Neuronal stem cell (in vitro differentiated cells): ENCODE measurements around the gene SLC39A3. TPM values are rescaled to one million over a fixed set of nuclear protein-coding genes. Genes with fewer than 3 reads are reported as not detected.

Experiments
- DNase-seq: peaks from one replicate; pipeline ENCODE4 v3.0.0-alpha.2; 2013; ENCODE audit warnings: low spot score
- H2AFZ ChIP-seq: one replicate; pipeline ENCODE4 v1.6.1; 2013; ENCODE audit warnings: mild to moderate bottlenecking, low read length, inconsistent platforms
- H2AK5ac ChIP-seq: 2 replicates; pipeline ENCODE4 v1.6.1; 2013; ENCODE audit warnings: low read depth, mild to moderate bottlenecking, inconsistent platforms, low read length, moderate library complexity, mixed read lengths
- H2BK120ac ChIP-seq: 2 replicates; pipeline ENCODE4 v1.6.1; 2013; ENCODE audit warnings: low read depth, mild to moderate bottlenecking, inconsistent platforms, low read length, moderate library complexity, mixed read lengths
- H2BK12ac ChIP-seq: one replicate; pipeline ENCODE4 v1.6.1; 2013; ENCODE audit warnings: low read length, inconsistent platforms
- H2BK15ac ChIP-seq: 2 replicates; pipeline ENCODE4 v1.6.1; 2013; ENCODE audit warnings: mild to moderate bottlenecking, low read length, inconsistent platforms, mixed read lengths
- H2BK5ac ChIP-seq: one replicate; pipeline ENCODE4 v1.6.1; 2013; ENCODE audit warnings: inconsistent platforms, mild to moderate bottlenecking, low read length, moderate library complexity
- H3K14ac ChIP-seq: one replicate; pipeline ENCODE4 v1.6.1; 2013; ENCODE audit warnings: low read length, inconsistent platforms
- H3K18ac ChIP-seq: 2 replicates; pipeline ENCODE4 v1.6.1; 2013; ENCODE audit warnings: low read length, inconsistent platforms
- H3K23ac ChIP-seq: 2 replicates; pipeline ENCODE4 v1.6.1; 2013; ENCODE audit warnings: low read depth, mild to moderate bottlenecking, mixed read lengths, low read length, inconsistent platforms; ENCODE audit not compliant: poor library complexity
- H3K27ac ChIP-seq: replicated peaks from 3 replicates; pipeline ENCODE4 v1.5.1; 2013; ENCODE audit warnings: low read length, inconsistent platforms
- H3K27me3 ChIP-seq, 3 experiments: 2 replicates each; pipeline ENCODE4 v1.6.1; 2013; ENCODE audit warnings: low read length in 3 of 3, mild to moderate bottlenecking in 2 of 3, inconsistent platforms in 1 of 3, low read depth in 1 of 3, mixed read lengths in 1 of 3, moderate library complexity in 1 of 3; ENCODE audit not compliant: control insufficient read depth in 3 of 3, insufficient read depth in 3 of 3
- H3K36me3 ChIP-seq, 2 donors: replicated peaks in 1 of 2; 2 replicates each; pipeline ENCODE4 v1.6.1; 2013; ENCODE audit warnings: low read length in 2 of 2; ENCODE audit not compliant: control insufficient read depth in 2 of 2, insufficient read depth in 2 of 2
- H3K4ac ChIP-seq: 2 replicates; pipeline ENCODE4 v1.6.1; 2013; ENCODE audit warnings: inconsistent platforms, mild to moderate bottlenecking, low read length, moderate library complexity
- H3K4me1 ChIP-seq, 2 donors: 1 replicate in 1 of 2; 2 replicates in 1 of 2; pipeline ENCODE4 v1.6.1; 2013; ENCODE audit warnings: low read length in 2 of 2, low read depth in 1 of 2; ENCODE audit not compliant: control insufficient read depth in 2 of 2, insufficient read depth in 1 of 2
- H3K4me2 ChIP-seq: one replicate; pipeline ENCODE4 v1.6.1; 2013; ENCODE audit warnings: mild to moderate bottlenecking, low read length, inconsistent platforms; ENCODE audit not compliant: insufficient read depth, poor library complexity, severe bottlenecking
- H3K4me3 ChIP-seq, 2 donors: 2 replicates each; pipeline ENCODE4 v1.5.1; 2013; ENCODE audit warnings: low read length in 2 of 2, mild to moderate bottlenecking in 2 of 2, inconsistent platforms in 1 of 2, moderate library complexity in 1 of 2
- H3K79me1 ChIP-seq: one replicate; pipeline ENCODE4 v1.6.1; 2013; ENCODE audit warnings: low read depth, mild to moderate bottlenecking, inconsistent platforms, low read length, moderate library complexity
- H3K9ac ChIP-seq: one replicate; pipeline ENCODE4 v1.6.1; 2013; ENCODE audit warnings: mild to moderate bottlenecking, low read depth, low read length, inconsistent platforms; ENCODE audit not compliant: poor library complexity
- H3K9me3 ChIP-seq, 2 donors: replicated peaks in 1 of 2; 2 replicates each; pipeline versions ENCODE3 to v1.6.1; 2013; ENCODE audit warnings: low read length in 2 of 2, mild to moderate bottlenecking in 2 of 2, inconsistent platforms in 1 of 2, low read depth in 1 of 2, mixed read lengths in 1 of 2, moderate library complexity in 1 of 2; ENCODE audit not compliant: control insufficient read depth in 2 of 2, insufficient read depth in 1 of 2
- H4K8ac ChIP-seq: one replicate; pipeline ENCODE4 v1.6.1; 2013; ENCODE audit warnings: low read depth, mild to moderate bottlenecking, inconsistent platforms, low read length, moderate library complexity
- H4K91ac ChIP-seq: one replicate; pipeline ENCODE4 v1.6.1; 2013; ENCODE audit warnings: low read length, low read depth, mild to moderate bottlenecking, inconsistent platforms; ENCODE audit not compliant: poor library complexity
- WGBS, 2 donors: extraction: QIAGEN DNeasy Blood & Tissue Kit; methylation state at CpG; one replicate each; pipeline ENCODE4 v1.1.7; 2013; ENCODE audit warnings: missing lambda C conversion rate in 2 of 2, mixed read lengths in 1 of 2; ENCODE audit not compliant: insufficient read length in 2 of 2, insufficient replicate concordance in 1 of 2; ENCODE audit errors: extremely low coverage in 2 of 2; 5-methylcytosine and 5-hydroxymethylcytosine counted together
- polyA plus RNA-seq, 2 experiments: library from polyadenylated mRNA; stranded (reverse); fragments of 200-250 nt; gene quantifications; one replicate each; pipeline ENCODE4 v1.2.3, GENCODE V29; 2013

SLC39A3 gene
- polyA plus RNA-seq (2013, experiment 1 of 2), result 19.0 TPM
- 19.4 TPM for polyA plus RNA-seq (2013, experiment 2 of 2)

GRCh38 chr19:2739602-2740313 is at the start of gene SLC39A3:
Gene SLC39A3, minus strand, starts transcription at chr19:2740017. Its CDS starts 2,760 bp downstream, at chr19:2737257.
- DNase-seq, result peak; percentile 99

GRCh38 chr19:2788237-2788636 is 48.4 kb upstream of the SLC39A3 start:
- H4K91ac ChIP-seq, result no peak overlapping the region
- no peak for DNase-seq
- no peak overlapping the region for H3K27ac ChIP-seq
- no peaks in the 10 kb centered on the region for H3K27me3 ChIP-seq
- no peak overlapping the region for H3K9ac ChIP-seq
- no peak overlapping the region for H3K4me3 ChIP-seq
- no peak overlapping the region for H2BK120ac ChIP-seq
- H4K8ac ChIP-seq, result no peak overlapping the region
- no peak overlapping the region for H3K14ac ChIP-seq
- H3K36me3 ChIP-seq, result peaks cover 16 to 56% of the 10 kb centered on the region in 2 donors
- H3K18ac ChIP-seq, result no peak overlapping the region
- H3K4ac ChIP-seq, result no peak overlapping the region
- H3K79me1 ChIP-seq, result peaks cover 19% of the 10 kb centered on the region
- H3K9me3 ChIP-seq, result no peaks in the 10 kb centered on the region
- H2BK5ac ChIP-seq, result no peak overlapping the region
- H2AFZ ChIP-seq, result no peak overlapping the region
- H3K4me2 ChIP-seq, result no peak overlapping the region
- no peak overlapping the region for H2BK12ac ChIP-seq
- no peak overlapping the region for H2BK15ac ChIP-seq
- no peak overlapping the region for H2AK5ac ChIP-seq
- no CpG with 5 or more reads among the region's 5 CpGs for WGBS, 2 donors
- H3K4me1 ChIP-seq, result peaks cover 3 to 4% of the 10 kb centered on the region in 2 donors
- H3K23ac ChIP-seq, result no peak overlapping the region

More at GRCh38 chr19:2739602-2740313, at the start of gene SLC39A3:
- Histone ChIP-seq H3K79me1 (peaks cover 15% of the 10 kb centered on the region), H3K27ac (no peak within 1 kb of the TSS), H4K91ac (no peak within 1 kb of the TSS), H3K27me3 (no peaks in the 10 kb centered on the region), H3K18ac (peak within 1 kb of the TSS; percentile 65), H2AK5ac (peak within 1 kb of the TSS; percentile 68), H4K8ac (peak within 1 kb of the TSS; percentile 93), H3K4ac (peak within 1 kb of the TSS; percentile 76), H3K23ac (peak within 1 kb of the TSS; percentile 73), H3K36me3 (peaks cover 20 to 24% of the 10 kb centered on the region in 2 donors), H2BK12ac (no peak within 1 kb of the TSS), H2BK15ac (no peak within 1 kb of the TSS), H3K4me1 (peaks cover 5 to 7% of the 10 kb centered on the region in 2 donors), H3K4me2 (peak within 1 kb of the TSS; percentile 71), H3K14ac (peak within 1 kb of the TSS; percentile 47), H2BK5ac (no peak within 1 kb of the TSS), H3K4me3 (peak within 1 kb of the TSS; percentile 90 to 93), H2AFZ (peak within 1 kb of the TSS; percentile 97), H3K9ac (peak within 1 kb of the TSS; percentile 95), H3K9me3 (peaks cover 0 to 7% of the 10 kb centered on the region in 2 donors), H2BK120ac (no peak within 1 kb of the TSS)
- WGBS, 2 donors, result no CpG with 5 or more reads among the region's 64 CpGs

GRCh38 chr19:2787115-2787514 is 47.3 kb upstream of the SLC39A3 start:
- Histone ChIP-seq H3K79me1 (peaks cover 23% of the 10 kb centered on the region), H3K9me3 (no peaks in the 10 kb centered on the region), H3K27ac (no peak overlapping the region), H3K4me3 (peak overlapping the region in 1 of 2 donors; percentile 22), H4K91ac (no peak overlapping the region), H2BK12ac (no peak overlapping the region), H3K27me3 (no peaks in the 10 kb centered on the region), H3K18ac (no peak overlapping the region), H2AFZ (no peak overlapping the region), H3K23ac (no peak overlapping the region), H2BK5ac (no peak overlapping the region), H3K14ac (no peak overlapping the region), H3K4me1 (peaks cover 7 to 8% of the 10 kb centered on the region in 2 donors), H3K4ac (no peak overlapping the region), H3K4me2 (no peak overlapping the region), H3K36me3 (peaks cover 16 to 45% of the 10 kb centered on the region in 2 donors), H3K9ac (no peak overlapping the region), H2AK5ac (no peak overlapping the region), H4K8ac (no peak overlapping the region), H2BK120ac (no peak overlapping the region), H2BK15ac (no peak overlapping the region)
- WGBS, 2 donors, result no CpG with 5 or more reads among the region's 8 CpGs
- DNase-seq, result no peak

GRCh38 chr19:2785244-2785997 is 45.6 kb upstream of the SLC39A3 start, which contains the start of gene THOP1:
Gene THOP1, plus strand, starts transcription at chr19:2785503. Its CDS starts 160 bp downstream, at chr19:2785663.
- peaks cover 23% of the 10 kb centered on the region for H3K79me1 ChIP-seq
- DNase-seq, result peak; percentile 99
- no peak within 1 kb of the TSS for H4K91ac ChIP-seq
- H2BK5ac ChIP-seq, result no peak within 1 kb of the TSS
- H3K9ac ChIP-seq, result peak within 1 kb of the TSS; percentile 95
- H3K18ac ChIP-seq, result peak within 1 kb of the TSS; percentile 95
- H3K4me1 ChIP-seq, result peaks cover 10 to 11% of the 10 kb centered on the region in 2 donors
- no peak within 1 kb of the TSS for H4K8ac ChIP-seq
- H2AK5ac ChIP-seq, result no peak within 1 kb of the TSS
- H2AFZ ChIP-seq, result peak within 1 kb of the TSS; percentile 90
- H2BK120ac ChIP-seq, result no peak within 1 kb of the TSS
- no CpG with 5 or more reads among the region's 78 CpGs for WGBS, 2 donors
- no peak within 1 kb of the TSS for H3K4ac ChIP-seq
- peaks cover 5 to 38% of the 10 kb centered on the region in 2 donors for H3K36me3 ChIP-seq
- H3K27me3 ChIP-seq, result no peaks in the 10 kb centered on the region
- H3K9me3 ChIP-seq, result no peaks in the 10 kb centered on the region
- H3K4me2 ChIP-seq, result peak within 1 kb of the TSS; percentile 87
- peak within 1 kb of the TSS; percentile 53 for H3K27ac ChIP-seq
- peak within 1 kb of the TSS; percentile 89 to 96 for H3K4me3 ChIP-seq
- H2BK12ac ChIP-seq, result no peak within 1 kb of the TSS
- H3K23ac ChIP-seq, result peak within 1 kb of the TSS; percentile 95
- peak within 1 kb of the TSS; percentile 84 for H3K14ac ChIP-seq
- H2BK15ac ChIP-seq, result no peak within 1 kb of the TSS
